Lower leg skin (tissue), 3 donors: ENCODE measurements around the gene SERHL2.

Experiments used
- CTCF ChIP-seq, 3 donors: fragments of 450-650 bp; IDR thresholded peaks; one replicate each; pipeline ENCODE4 v1.5.1; 2016; ENCODE audit warnings: antibody characterized with exemption in 3 of 3, mild to moderate bottlenecking in 3 of 3, moderate library complexity in 2 of 3
- POLR2A ChIP-seq, 2 donors: fragments of 450-650 bp; IDR thresholded peaks; one replicate each; pipeline ENCODE4 v1.6.1; 2016 to 2017; ENCODE audit warnings: antibody characterized with exemption in 2 of 2, mild to moderate bottlenecking in 1 of 2, moderate library complexity in 1 of 2

- TF ChIP-seq CTCF (IDR thresholded peaks at IDR 0.05): no peak
- no peak for TF ChIP-seq POLR2A (IDR thresholded peaks at IDR 0.05)
Observed at GRCh38 chr22:42603427-42603826, 49.7 kb downstream of the SERHL2 start.
